ENCODE data around the gene LRRC70.

DNA sequence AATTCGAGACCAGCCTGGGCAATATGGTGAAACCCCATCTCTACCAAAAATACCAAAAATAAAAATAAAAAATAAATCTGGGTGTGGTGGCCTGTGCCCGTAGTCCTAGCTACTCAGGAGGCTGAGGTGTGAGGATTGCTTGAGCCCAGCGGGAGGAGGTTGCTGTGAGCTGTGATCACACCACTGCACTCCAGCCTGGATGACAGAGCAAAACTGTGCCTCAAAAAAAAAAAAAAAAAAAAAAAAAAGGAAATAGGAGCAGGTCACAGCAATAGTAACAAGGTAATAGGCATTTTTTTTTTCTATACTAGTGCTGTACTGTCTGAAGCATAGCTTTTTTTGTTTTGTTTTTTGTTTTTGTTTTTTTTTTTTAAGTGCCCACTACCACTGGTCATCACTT, 5.8 kb downstream of the LRRC70 start:
- TF ChIP-seq POLR2A (IDR thresholded peaks at IDR 0.05; ENCODE audit: low read depth) (no peak), POLR2AphosphoS5 (IDR thresholded peaks at IDR 0.05) (no peak), EP300 (IDR thresholded peaks at IDR 0.05) (no peak)
- TF ChIP-seq, protein P1, sequence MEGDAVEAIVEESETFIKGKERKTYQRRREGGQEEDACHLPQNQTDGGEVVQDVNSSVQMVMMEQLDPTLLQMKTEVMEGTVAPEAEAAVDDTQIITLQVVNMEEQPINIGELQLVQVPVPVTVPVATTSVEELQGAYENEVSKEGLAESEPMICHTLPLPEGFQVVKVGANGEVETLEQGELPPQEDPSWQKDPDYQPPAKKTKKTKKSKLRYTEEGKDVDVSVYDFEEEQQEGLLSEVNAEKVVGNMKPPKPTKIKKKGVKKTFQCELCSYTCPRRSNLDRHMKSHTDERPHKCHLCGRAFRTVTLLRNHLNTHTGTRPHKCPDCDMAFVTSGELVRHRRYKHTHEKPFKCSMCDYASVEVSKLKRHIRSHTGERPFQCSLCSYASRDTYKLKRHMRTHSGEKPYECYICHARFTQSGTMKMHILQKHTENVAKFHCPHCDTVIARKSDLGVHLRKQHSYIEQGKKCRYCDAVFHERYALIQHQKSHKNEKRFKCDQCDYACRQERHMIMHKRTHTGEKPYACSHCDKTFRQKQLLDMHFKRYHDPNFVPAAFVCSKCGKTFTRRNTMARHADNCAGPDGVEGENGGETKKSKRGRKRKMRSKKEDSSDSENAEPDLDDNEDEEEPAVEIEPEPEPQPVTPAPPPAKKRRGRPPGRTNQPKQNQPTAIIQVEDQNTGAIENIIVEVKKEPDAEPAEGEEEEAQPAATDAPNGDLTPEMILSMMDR (IDR thresholded peaks at IDR 0.05), result no peak
